Neural cell (in vitro differentiated cells): ENCODE measurements around the gene ICAM3. TPM values are rescaled to one million over a fixed set of nuclear protein-coding genes. Genes with fewer than 3 reads are reported as not detected.

ENCODE experiments used
- H2AFZ ChIP-seq: fragments of 200-600, 300-800 bp; sonication (generic), shearing (Covaris generic); 2 replicates; pipeline ENCODE4 v1.6.0; 2014; ENCODE audit warnings: low read depth, mild to moderate bottlenecking, antibody characterized with exemption, low read length, moderate library complexity
- H3F3A ChIP-seq: fragments of 200-600 bp; shearing (Covaris generic); 2 replicates; pipeline ENCODE4 v1.6.1; 2016; ENCODE audit warnings: mild to moderate bottlenecking, moderate library complexity, mixed read lengths, antibody characterized with exemption, low read length; ENCODE audit not compliant: insufficient read depth, poor library complexity, severe bottlenecking
- H3K27ac ChIP-seq: fragments of 200-600, 300-800 bp; sonication (generic), shearing (Covaris generic); 2 replicates; pipeline ENCODE4 v1.5.1; 2014; ENCODE audit warnings: mild to moderate bottlenecking, low read length, moderate library complexity
- H3K27me3 ChIP-seq: fragments of 300-800, 200-600 bp; sonication (generic), shearing (Covaris generic); 2 replicates; pipeline ENCODE4 v1.6.0; 2014; ENCODE audit warnings: mild to moderate bottlenecking, low read depth, low read length, moderate library complexity; ENCODE audit not compliant: insufficient read depth
- H3K36me3 ChIP-seq: fragments of 300-800, 200-600 bp; sonication (generic), shearing (Covaris generic); 2 replicates; pipeline ENCODE4 v1.5.1; 2014; ENCODE audit warnings: mild to moderate bottlenecking, antibody characterized with exemption, low read length, moderate library complexity; ENCODE audit not compliant: insufficient read depth
- H3K4me2 ChIP-seq: fragments of 300-800, 200-600 bp; sonication (generic), shearing (Covaris generic); 2 replicates; pipeline ENCODE4 v1.6.0; 2014; ENCODE audit warnings: mild to moderate bottlenecking, low read length
- H3K4me3 ChIP-seq: fragments of 300-800, 200-600 bp; sonication (generic), shearing (Covaris generic); 2 replicates; pipeline ENCODE4 v1.5.1; 2014; ENCODE audit warnings: mild to moderate bottlenecking, low read length, moderate library complexity
- H3K79me2 ChIP-seq: fragments of 200-600 bp; shearing (Covaris generic); replicated peaks from 2 replicates; pipeline ENCODE4 v1.6.0; 2014; ENCODE audit warnings: mild to moderate bottlenecking, low read length, moderate library complexity; ENCODE audit not compliant: insufficient read depth
- H3K9ac ChIP-seq: fragments of 300-800, 200-600 bp; sonication (generic), shearing (Covaris generic); 2 replicates; pipeline ENCODE4 v1.6.1; 2016; ENCODE audit warnings: mild to moderate bottlenecking, low read length, mixed read lengths
- H3K9me2 ChIP-seq: fragments of 200-600 bp; shearing (Covaris generic); 2 replicates; pipeline ENCODE4 v1.6.1; 2016; ENCODE audit warnings: mild to moderate bottlenecking, low read length, mixed read lengths; ENCODE audit not compliant: insufficient read depth
- H3K9me3 ChIP-seq: fragments of 200-600, 300-800 bp; sonication (generic), shearing (Covaris generic); 2 replicates; pipeline ENCODE4 v1.6.1; 2016; ENCODE audit warnings: mild to moderate bottlenecking, mixed run types, low read length, moderate library complexity, mixed read lengths
- H4K20me1 ChIP-seq: fragments of 200-600 bp; shearing (Covaris generic); 2 replicates; pipeline ENCODE4 v1.6.1; 2016; ENCODE audit warnings: mild to moderate bottlenecking, mixed run types; ENCODE audit not compliant: insufficient read depth
- EP300 ChIP-seq: fragments of 450-650 bp; conservative IDR thresholded peaks from 2 replicates; pipeline ENCODE4 v1.6.1; 2014; ENCODE audit warnings: antibody characterized with exemption, mild to moderate bottlenecking, moderate library complexity; ENCODE audit not compliant: poor library complexity, severe bottlenecking
- EZH2 ChIP-seq: fragments of 200-600, 300-800 bp; shearing (Covaris generic), sonication (generic); IDR thresholded peaks from 2 replicates; pipeline ENCODE4 v1.6.1; 2014; ENCODE audit warnings: antibody characterized with exemption, low read length, borderline replicate concordance, mild to moderate bottlenecking; ENCODE audit not compliant: insufficient read depth, poor library complexity, severe bottlenecking
- MXI1 ChIP-seq: fragments of 450-650 bp; conservative IDR thresholded peaks from 2 replicates; pipeline ENCODE4 v1.6.1; 2014; ENCODE audit warnings: antibody characterized with exemption, mild to moderate bottlenecking; ENCODE audit not compliant: poor library complexity, severe bottlenecking
- POLR2AphosphoS5 ChIP-seq: IDR thresholded peaks from 2 replicates; pipeline ENCODE4 v1.6.1; 2012
- RAD21 ChIP-seq: fragments of 450-650 bp; conservative IDR thresholded peaks from 2 replicates; pipeline ENCODE4 v1.6.1; 2014; ENCODE audit warnings: antibody characterized with exemption, mild to moderate bottlenecking, moderate library complexity
- SMC3 ChIP-seq: fragments of 450-650 bp; conservative IDR thresholded peaks from 2 replicates; pipeline ENCODE4 v1.6.1; 2014; ENCODE audit warnings: antibody characterized with exemption, mild to moderate bottlenecking, moderate library complexity; ENCODE audit not compliant: poor library complexity
- TAF1 ChIP-seq: IDR thresholded peaks from 2 replicates; pipeline ENCODE4 v1.6.1; 2012; ENCODE audit warnings: low read depth
- polyA plus RNA-seq: library from polyadenylated mRNA; depleted of rRNA; stranded (reverse); fragments of >200 nt; gene quantifications from 2 replicates; pipeline ENCODE4 v1.2.3, GENCODE V29; 2014
- TF ChIP-seq, protein P1 (sequence below): IDR thresholded peaks from 2 replicates; pipeline ENCODE4 v1.6.1; 2012; ENCODE audit warnings: borderline replicate concordance
- TF ChIP-seq, protein P2 (sequence below): fragments of 450-650 bp; IDR thresholded peaks from 2 replicates; pipeline ENCODE4 v1.5.1; 2014; ENCODE audit warnings: antibody characterized with exemption, mild to moderate bottlenecking, moderate library complexity; ENCODE audit not compliant: poor library complexity, severe bottlenecking

The ICAM3 gene
- polyA plus RNA-seq, 1 donor from 2014 or later: 0.53 TPM

DNA sequence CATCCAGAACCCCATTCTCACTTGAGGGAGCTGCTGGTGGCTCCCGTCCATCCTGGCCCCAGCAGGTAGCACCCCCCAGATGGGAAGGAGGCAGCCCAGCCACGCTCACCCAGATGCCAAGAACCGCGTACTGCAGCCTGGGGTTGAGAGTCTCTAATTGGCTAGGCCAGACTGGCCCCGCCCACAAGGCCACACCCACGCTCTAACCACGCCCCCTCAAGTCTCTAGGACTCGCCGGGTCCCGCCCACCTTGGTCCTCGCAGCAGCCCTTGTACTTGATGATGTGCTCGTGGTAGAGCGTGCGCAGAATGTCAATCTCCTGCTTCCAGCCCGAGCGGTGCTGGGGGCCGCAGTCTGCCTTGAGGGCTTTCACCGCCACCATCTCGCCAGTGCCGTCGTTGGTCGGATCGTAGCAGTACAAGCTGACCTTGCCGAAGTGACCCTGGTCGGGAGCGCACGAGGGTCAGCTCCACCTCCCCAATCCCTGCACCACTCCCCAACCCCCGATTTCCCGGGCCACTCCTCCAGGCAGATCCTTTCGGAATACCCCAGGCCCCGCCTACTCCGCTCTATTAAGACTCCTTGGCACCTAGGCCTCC lies 14.5 kb upstream of the ICAM3 start:
- Histone ChIP-seq H3K9me2 (no peaks in the 10 kb centered on the region), H3K36me3 (no peaks in the 10 kb centered on the region), H3K79me2 (no peaks in the 10 kb centered on the region), H3K9ac (no peak overlapping the region), H3K4me2 (no peak overlapping the region), H3K27me3 (no peaks in the 10 kb centered on the region), H3F3A (no peaks in the 10 kb centered on the region), H2AFZ (no peak overlapping the region), H4K20me1 (no peaks in the 10 kb centered on the region), H3K9me3 (no peaks in the 10 kb centered on the region), H3K4me3 (no peak overlapping the region), H3K27ac (no peak overlapping the region)
- TF ChIP-seq, protein P1, sequence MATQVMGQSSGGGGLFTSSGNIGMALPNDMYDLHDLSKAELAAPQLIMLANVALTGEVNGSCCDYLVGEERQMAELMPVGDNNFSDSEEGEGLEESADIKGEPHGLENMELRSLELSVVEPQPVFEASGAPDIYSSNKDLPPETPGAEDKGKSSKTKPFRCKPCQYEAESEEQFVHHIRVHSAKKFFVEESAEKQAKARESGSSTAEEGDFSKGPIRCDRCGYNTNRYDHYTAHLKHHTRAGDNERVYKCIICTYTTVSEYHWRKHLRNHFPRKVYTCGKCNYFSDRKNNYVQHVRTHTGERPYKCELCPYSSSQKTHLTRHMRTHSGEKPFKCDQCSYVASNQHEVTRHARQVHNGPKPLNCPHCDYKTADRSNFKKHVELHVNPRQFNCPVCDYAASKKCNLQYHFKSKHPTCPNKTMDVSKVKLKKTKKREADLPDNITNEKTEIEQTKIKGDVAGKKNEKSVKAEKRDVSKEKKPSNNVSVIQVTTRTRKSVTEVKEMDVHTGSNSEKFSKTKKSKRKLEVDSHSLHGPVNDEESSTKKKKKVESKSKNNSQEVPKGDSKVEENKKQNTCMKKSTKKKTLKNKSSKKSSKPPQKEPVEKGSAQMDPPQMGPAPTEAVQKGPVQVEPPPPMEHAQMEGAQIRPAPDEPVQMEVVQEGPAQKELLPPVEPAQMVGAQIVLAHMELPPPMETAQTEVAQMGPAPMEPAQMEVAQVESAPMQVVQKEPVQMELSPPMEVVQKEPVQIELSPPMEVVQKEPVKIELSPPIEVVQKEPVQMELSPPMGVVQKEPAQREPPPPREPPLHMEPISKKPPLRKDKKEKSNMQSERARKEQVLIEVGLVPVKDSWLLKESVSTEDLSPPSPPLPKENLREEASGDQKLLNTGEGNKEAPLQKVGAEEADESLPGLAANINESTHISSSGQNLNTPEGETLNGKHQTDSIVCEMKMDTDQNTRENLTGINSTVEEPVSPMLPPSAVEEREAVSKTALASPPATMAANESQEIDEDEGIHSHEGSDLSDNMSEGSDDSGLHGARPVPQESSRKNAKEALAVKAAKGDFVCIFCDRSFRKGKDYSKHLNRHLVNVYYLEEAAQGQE: no peak
- TF ChIP-seq MXI1: no peak
- no peak for TF ChIP-seq SMC3
- no peak for TF ChIP-seq RAD21
- TF ChIP-seq EZH2: no peak
- TF ChIP-seq, protein P2, sequence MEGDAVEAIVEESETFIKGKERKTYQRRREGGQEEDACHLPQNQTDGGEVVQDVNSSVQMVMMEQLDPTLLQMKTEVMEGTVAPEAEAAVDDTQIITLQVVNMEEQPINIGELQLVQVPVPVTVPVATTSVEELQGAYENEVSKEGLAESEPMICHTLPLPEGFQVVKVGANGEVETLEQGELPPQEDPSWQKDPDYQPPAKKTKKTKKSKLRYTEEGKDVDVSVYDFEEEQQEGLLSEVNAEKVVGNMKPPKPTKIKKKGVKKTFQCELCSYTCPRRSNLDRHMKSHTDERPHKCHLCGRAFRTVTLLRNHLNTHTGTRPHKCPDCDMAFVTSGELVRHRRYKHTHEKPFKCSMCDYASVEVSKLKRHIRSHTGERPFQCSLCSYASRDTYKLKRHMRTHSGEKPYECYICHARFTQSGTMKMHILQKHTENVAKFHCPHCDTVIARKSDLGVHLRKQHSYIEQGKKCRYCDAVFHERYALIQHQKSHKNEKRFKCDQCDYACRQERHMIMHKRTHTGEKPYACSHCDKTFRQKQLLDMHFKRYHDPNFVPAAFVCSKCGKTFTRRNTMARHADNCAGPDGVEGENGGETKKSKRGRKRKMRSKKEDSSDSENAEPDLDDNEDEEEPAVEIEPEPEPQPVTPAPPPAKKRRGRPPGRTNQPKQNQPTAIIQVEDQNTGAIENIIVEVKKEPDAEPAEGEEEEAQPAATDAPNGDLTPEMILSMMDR: no peak
- no peak for TF ChIP-seq TAF1
- no peak for TF ChIP-seq POLR2AphosphoS5
- TF ChIP-seq EP300: no peak

DNA sequence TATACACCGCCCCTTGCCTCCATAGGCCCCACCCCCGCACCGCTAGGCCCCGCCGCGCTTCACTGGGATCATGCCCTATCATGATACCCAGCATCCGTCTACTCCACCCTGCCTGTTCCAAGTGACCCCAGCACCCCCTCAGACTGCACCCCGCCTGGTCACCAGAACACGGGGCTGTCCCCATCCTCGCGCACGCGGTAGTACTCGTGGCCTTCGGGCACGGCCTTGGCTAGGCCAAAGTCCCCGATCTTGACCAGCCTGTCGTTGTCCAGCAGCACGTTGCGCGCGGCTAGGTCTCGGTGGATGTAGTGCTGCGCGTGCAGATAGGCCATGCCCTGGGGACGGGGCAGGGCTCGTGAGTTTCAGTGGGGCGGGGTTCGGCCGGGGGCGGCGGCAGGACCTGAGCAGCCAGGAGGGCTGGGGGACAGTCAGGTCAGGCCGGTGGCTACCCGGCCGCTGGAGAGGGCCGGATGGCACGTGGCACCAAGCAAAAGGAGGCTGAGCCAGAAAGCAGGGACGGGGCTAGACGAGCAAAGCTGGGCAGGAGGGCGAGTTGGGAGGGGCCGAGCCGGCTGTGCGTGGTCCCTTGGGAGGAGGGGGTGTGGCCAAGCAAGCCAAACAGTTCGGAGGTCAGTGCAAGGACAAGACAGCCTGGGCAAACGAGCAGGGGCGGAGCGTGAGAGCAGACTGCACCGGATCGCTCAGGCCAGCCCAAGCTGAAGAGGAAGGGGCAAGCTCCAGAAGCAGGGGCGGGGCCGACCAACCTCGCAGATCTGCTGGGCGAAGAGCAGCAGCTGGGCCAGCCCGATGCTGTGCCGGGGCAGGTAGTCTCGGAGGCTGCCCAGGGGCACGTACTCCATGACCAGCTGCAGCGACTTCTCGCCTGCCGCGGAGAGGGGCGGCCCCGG lies 13.6 kb upstream of the ICAM3 start:
- no peak overlapping the region for H3K9ac ChIP-seq
- no peak overlapping the region for H3K4me3 ChIP-seq
- no peak overlapping the region for H3K4me2 ChIP-seq

More for the DNA sequence above, 13.6 kb upstream of the ICAM3 start:
- Histone ChIP-seq H3K27ac (no peak overlapping the region), H3K9me2 (no peaks in the 10 kb centered on the region), H4K20me1 (no peaks in the 10 kb centered on the region), H3K9me3 (no peaks in the 10 kb centered on the region), H3K36me3 (no peaks in the 10 kb centered on the region), H3F3A (no peaks in the 10 kb centered on the region), H3K27me3 (no peaks in the 10 kb centered on the region), H2AFZ (no peak overlapping the region), H3K79me2 (no peaks in the 10 kb centered on the region)
- TF ChIP-seq, protein P2: no peak
- TF ChIP-seq SMC3 (no peak), EP300 (no peak), EZH2 (no peak)
